GM18868 (cell line): ENCODE results near the gene TCERG1L.

ENCODE experiments used
- ATAC-seq: cut with Tn5 transposase; IDR thresholded peaks from one replicate; pipeline ENCODE4 v1.9.1; 2021; ENCODE audit warnings: mild to moderate bottlenecking, moderate library complexity; ENCODE audit not compliant: unreplicated experiment

TCERG1L gene

DNA sequence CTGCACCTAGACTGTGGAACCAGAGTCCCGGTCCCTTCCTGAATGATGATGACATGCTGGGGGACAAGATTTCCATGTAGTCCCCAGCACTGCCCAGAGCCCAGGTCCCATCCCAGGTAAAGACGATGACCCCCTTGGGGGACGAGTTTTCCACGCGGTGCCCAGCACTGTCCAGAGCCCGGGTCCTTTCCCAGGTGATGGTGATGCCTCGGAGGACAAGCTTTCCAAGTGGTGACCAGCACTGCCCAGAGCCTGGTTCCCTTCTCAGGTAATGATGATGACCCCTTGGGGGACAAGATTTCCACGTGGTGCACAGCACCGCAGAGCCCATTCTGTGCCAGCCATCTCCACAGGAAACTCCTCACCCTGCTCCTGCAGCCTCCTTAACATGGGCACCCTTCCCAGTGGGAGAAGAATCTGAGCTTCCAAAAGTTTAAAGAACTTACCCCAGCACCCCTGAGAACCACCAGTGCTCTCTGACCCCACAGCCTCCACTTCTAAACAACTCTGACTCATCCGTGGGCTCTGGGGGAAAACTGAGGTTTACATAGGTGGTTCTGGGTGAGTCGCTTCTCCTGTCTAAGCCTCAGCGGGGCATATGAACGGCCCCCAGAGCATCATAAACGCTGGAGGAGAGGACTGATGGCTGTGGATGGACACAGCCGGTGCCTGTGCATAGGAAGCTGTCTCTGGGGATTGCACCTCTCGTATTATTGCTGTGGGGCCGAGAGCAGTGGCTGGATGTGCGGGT, 233.2 kb downstream of the TCERG1L start:
- ATAC-seq: no peak

DNA sequence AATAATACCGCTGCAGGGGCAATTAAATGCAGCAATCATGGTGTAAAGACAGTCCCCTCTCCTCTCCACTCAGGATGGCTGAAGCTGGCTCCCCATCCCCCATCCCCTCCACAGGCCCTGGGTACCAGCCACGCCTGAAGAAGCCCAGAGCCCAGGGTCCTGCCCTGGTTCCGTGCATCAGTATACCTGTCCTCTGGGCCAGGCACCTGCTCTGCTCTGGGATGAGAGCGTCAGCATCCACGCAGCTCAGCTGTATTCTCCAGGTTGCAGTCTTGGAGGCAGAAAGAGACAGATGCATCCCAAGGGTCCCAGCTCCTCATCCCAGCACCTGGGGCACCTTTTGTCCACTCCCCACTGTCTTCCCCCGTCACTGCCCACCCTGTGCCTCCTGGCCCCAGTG, 233.8 kb downstream of the TCERG1L start:
- ATAC-seq: no peak

DNA sequence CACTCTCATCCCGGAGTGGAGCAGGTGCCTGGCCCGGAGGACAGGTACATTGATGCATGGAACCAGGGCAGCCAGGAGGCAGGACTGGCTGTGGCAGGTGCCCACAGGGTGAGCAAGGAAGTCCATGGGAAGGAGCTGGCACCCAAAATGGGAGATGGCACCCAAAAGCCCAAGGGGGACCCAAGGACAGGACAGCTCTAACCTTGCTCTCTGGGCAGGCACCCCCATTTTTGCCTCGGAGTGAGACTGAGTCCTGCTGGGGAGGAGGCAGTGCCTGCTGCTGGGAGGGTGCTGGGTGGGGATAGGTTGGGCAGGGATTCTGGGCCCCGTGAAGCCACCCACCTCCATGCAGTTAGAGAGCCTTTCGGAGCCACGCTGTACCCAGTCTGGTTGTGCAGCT, 234.5 kb downstream of the TCERG1L start:
- ATAC-seq: no peak

DNA sequence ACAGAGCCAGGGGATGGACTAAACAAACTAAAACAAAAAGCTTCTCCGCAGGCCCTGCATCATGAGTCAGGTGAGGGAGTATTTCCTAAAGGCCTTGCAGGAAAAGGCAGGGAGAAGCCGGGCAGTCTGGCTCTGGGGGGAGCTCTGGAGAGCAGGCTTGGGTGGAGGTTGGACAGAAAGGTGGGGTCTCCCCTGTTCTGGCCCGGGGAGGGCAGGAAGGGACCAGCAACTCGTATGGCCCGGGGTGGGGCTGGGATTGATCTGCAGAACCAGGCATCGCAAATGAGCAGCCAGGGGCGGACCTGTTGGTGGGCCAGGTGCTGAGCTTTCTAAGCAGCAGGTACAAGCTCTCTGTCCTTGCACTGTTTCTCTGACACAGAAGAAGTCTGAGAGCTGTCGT, 235.2 kb downstream of the TCERG1L start:
- no peak for ATAC-seq

DNA sequence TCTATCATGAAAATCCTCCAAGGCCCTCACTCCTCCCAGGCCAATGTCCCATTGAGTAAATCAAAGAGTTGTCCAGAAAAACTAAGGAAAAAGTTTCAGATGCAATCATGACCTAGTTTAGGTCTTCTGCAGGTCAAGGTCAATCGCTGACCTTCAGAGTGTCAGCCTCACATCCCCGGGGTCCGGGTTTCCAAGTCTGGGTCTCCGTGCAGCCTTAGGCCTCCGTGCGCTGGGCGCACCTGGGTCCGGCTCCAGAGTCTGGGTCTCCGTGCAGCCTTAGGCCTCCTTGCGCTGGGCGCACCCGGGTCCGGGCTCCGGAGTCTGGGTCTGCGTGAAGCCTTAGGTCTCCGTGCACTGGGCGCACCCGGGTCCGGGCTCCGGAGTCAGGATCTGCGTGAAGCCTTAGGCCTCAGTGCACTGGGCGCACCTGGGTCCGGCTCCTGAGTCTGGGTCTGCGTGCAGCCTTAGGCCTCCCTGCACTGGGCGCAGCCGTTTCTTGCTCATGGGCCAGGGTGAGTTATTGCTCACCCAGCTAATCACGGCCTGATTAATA, 236.2 kb downstream of the TCERG1L start:
- ATAC-seq: no peak

DNA sequence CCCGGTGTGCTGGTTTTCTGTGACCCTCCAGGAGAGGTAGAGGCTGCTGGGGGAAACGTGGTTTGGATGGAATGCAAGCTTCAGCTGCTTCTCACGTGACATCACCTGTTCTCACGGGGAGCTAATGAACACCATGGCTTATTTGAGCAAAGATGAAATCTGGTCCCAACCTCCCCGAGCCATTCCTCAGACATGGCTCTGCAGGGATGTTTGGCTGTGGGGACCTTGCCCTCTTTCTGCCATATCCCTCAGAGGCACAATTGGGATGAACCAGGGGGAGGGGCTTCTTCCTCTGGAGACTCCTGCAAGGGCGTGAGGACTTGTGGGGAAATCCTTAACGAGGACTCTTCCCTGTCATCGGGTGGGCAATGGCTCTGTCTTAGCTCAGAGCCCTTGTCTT, 236.8 kb downstream of the TCERG1L start:
- no peak for ATAC-seq

DNA sequence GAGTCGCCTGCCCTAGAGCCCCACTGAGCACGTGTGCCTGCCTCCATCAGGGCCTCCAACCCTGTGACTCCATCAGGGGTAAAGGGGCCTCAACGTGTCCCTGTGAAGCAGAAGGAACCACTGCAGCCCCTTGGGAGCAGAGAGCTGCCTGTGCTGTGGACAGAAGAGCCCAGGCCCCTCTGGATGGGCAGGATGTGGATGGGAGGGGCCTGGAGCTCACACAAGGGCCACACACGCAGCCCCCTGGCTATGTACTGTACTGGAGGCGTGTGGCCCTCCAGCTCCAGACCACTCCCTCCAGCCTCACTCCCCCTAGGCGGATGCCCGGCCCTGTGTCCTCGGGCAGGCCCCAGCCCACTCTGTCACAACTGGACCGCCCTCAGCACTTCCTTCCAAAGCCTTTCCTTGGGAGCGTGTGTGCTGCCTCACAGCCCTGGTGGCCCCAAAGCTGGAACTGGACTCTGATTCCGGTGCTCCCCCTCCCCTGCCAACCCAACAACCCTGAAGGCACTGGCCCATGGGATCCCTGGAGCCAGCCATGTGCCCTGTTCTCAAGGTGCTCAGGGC, 238.0 kb downstream of the TCERG1L start:
- ATAC-seq: no peak

DNA sequence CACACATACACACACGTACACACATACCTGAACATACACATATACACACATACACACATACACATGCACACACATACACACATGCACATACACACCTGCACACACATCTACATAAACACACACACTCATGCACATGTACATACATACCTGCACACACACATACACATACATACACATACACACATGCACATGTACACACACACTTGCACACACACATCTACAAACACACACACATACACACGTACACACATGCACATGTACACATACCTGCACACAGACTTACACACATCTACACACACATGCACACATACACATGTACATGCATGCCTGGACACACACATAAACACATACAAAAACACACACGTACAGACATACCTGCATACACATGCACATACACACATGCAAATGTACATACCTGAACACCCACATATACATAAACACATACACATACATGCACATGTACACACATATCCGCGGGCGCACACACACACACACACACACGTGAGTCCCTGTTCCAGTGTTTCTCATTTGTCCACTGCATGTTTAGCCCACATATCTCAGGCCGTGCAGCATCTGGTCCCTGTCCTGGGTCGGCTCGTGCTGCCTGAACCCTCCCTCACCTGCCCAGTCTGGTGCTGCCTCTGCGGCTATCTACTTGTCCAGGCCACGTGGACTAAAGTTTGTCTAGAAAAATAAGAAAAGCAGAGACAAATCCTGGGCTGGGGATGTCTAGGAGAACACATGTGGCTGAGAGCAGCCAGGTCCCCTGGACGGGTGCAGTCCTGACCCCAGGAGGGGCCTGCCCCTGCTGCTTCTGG, 238.7 kb downstream of the TCERG1L start:
- no peak for ATAC-seq

DNA sequence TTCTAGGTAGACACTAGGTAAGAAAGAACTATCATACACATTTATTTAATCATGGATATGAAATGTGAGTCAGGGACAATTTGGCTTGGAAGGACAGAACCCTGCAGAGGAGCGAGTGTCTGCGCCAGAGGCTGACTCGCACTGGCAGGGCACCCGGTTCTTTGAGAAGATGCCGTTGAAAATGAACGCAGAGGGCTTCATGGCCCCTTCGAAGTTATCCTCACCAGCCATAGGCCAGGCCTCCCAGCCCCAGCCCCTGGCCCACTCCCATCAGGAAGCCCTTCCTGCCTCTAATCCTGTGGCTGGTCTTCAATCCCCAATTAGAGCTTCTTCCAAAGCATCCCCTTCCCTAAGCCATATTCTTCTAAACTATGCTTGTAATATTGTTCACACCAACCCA, 239.8 kb downstream of the TCERG1L start:
- ATAC-seq: no peak

DNA sequence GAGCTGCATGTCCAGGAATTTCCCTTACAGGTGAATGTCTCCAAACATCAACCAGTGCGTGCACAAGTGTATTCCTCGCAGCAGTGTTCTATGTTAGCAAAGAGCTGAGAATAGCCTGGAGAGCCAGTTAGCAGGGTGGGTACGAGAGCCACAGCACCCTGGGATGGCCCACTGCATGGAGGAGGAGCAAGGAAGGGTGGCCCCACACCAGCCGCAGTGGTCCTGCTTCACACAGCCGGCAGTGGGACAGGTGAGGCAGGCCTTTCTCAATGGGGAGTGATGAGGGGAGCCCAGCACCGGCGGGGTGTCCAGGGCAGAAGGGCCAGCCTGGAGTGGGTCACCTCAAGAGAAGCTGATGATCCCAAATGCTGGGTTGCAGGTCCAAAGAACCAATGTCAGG, 240.7 kb downstream of the TCERG1L start:
- no peak for ATAC-seq

DNA sequence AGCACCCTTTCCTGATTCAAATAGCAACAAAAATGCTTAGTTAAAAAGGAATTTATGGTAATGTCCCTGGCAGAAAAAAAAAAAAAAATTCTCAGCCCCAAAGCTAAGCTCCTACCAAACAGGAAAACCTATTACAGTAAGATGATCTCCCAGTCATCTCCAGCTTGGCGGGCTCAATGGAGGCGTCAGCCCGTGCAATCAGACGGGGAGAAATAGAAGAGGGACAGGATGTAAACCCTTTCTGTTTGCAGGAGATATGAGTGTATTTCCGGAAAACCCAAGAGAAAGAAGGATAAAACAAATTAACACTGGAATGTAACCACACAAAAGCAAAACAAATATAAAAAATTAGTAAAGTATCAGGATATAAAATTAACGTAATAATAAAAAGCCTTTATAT, 242.8 kb downstream of the TCERG1L start:
- ATAC-seq: no peak

DNA sequence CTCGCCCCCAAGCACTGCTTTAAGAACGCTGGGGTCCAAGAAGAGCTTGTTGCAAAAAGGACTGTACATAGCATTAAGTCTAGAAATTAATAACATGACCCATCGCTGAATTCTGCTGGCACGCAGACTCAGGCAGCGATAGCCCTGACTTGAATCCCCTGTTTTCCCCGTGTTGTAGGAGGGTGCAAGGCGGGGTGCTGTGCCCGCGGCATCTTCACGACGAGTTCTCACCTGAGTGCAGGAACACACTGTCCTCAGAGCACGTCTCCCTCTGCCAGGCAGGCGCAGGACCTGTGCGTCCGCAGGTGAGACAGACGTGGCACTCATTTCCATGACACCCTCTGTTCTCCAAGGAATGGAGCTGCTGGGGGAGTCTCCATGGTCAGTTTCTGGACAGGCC, 243.2 kb downstream of the TCERG1L start:
- ATAC-seq: no peak

DNA sequence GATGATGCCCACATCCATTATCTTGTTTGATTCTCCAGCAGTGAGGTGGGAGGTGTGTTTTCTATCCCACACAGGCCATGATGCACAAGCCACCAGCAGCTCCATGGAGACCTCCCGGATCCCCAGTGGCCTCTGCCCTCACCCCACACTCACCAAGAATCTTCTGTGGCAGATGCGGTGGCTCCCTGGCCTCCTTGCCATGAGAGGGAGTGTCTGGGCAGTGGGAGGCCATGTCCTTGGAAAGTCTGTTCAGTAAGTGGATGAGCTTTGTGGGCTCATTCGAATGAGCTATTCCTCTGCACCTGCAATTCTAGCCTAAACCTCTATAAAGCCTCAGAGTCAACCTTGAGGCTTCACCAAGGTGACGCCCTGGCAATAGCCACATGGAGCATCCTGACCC, 243.8 kb downstream of the TCERG1L start:
- no peak for ATAC-seq

DNA sequence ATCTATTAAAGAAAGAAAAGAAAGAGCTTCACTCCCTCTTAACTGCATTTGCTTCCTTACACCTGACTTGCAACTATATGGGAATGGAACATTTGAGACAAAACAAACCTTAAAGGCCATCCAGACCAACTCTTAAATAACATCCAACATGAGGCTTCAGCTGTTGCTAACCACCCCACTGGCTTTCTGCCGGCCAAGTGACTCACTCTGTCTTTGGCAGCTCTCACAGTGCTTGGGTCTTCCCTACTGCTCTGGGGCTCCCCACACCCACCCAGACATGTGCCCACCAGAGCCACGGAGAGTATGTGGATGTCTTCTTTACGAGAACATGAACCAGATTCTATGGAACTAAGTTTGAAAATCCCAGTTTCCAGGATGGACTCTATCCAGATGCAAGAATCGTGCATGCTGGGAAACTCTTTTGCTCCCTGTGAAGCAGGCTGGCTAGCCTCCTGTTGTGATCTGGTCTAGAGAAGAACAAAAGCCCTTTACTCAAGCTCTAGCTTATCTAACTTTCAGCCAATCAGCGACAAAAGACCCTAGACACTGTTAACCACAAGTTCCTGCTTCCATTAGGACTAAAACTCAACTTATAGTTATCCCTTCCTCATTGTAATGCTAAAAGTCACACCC, 245.7 kb downstream of the TCERG1L start:
- no peak for ATAC-seq

DNA sequence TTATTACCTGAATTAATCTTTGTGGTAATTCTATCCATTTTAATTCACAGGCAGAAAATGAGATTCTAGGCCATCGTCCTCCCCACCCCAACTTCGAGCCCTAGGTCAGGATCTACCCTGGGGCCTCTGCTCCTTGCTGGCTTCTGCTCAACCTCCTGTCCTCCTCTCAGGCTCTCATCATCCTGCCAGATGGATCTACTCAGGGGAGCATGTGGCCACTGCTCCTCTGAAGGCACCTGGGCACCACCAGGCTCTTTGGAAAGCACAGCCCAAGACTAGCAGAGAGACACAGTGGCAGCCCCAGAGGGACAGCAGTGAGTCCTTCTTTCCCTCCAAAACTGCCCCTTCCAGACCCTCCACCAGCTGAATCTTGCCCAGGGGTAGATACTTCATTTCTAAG, 248.2 kb downstream of the TCERG1L start:
- no peak for ATAC-seq

DNA sequence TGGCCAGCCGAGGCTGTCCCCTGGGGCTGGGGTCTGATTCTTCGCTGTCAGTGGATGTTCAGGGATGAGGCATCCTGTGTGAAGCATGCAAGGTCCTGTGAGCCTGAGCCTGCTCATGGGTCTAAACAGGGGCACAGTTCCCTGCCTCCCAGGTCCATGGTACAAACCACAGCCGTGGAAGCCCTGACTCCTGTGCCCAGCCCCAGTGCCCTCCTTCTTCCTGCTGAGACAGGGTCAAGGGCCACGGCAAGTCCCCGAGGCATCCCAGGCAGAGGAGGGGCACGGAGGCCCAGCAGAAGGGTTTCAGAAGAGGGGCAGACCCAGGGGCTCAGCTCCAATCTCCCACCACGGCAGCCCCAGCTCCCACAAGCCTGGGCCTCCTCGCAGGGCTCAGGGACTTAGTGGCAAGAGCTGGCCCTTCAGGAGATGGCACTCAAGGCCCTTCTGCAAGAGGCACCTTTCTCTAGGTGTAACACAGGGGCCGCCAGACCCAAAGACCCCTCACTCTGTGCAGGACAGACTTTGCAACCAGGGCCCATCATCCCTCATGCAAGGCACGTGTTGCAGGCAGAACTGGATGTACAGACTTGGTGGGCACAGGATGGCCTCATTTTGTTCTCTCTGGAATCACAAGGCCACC, 248.8 kb downstream of the TCERG1L start:
- ATAC-seq: no peak

DNA sequence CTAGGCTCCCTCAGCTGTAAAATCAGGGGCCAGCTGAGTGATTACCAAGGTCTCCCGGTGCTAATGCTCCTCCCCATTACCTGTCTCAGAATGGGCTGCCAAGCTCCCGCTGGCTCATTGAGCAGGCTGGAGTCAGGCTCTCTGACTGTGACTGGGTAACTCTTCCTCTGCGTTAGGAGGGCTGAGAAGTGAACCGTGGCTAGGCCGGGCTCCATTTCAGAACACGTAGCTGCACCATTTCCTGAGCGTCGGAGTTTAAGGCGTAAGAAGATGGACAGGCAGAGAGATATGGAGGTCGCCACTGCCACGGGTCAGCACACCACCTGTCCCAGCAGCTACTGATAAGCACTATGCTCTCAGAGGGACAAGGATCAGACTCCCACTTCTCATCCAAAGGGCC, 250.3 kb downstream of the TCERG1L start:
- no peak for ATAC-seq

DNA sequence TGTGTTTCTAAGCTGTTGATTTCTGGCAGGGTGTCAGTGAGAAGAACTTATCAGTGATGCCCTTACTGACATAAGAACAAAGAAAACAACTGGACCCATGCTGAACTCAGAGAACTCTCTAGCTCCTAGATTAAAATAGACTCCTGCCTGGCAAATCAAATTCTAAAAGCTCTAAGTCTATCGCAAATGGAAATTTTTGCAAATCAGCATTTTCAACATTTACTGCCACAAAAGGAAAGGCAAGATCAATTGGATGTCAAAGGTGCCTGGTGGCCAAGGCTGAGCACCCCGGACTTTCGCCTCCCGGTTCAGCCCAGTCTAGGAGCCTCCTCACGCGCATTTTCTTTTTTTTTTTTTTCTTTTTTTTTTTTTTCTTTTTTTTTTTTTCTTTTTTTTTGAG, 251.6 kb downstream of the TCERG1L start:
- ATAC-seq: no peak

DNA sequence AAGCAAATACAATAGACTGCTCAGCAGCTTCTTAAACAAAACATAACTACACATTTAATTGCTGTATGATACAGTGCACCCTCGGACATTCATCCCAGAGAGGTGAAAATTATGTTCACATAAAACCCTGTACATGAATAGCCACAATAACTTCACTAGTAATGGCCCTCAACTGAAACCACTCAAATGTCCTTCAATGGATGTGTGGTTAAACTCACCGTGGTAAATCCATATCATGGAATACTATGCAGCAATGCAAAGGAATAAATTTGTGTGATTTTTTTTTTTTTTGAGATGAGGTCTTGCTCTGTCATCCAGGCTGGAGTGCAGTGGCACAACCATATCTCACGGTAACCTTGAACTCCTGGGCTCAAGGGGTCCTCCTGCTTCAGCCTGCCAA, 252.7 kb downstream of the TCERG1L start:
- ATAC-seq: no peak

DNA sequence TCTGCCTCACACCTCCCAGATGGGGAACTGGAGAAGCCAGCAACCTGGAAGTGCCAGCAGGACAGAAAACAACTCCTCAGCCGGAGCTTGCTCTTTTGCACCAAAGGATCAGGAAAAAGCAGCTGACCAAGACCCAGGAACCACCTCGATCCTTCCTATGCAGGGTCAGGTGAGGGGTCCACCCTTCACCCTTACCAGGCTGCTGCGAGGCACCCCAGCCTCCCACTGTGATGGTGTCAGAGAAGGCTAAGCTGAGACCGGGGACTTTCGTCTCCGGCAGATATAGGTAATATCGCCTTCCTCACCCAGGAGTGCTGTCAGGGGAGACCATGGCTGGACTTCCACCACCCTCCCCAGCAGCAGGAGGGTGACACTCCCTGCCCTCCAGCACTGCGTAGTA, 254.7 kb downstream of the TCERG1L start:
- no peak for ATAC-seq

DNA sequence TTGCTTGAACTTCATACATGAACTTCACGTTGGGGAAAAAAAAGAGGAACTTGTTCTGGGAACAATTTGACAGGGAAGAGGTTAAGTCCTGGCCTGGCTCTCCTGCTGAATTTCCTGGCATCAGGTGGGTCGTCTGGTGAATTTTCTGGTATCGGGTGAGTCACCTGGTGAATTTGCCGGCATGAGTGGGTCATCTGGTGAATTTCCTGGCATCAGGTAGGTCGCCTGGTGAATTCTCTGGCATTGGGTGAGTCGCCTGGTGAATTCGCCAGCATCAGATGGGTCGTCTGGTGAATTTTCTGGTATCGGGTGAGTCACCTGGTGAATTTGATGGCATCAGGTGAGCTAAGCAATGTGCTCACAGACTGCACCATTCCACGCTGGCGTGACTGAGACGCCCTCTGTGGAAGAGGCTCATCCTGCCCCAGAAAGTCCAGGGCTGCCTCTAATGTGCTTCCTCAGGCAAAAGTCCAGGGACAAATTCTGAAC, 255.4 kb downstream of the TCERG1L start:
- ATAC-seq: no peak
